A549 (cell line): ENCODE measurements around the gene ACAP1. TPM values are rescaled to one million over a fixed set of nuclear protein-coding genes. Genes with fewer than 3 reads are reported as not detected.

Experiments used
- BCL3 ChIP-seq: fragments of >200 bp; sonication (Bioruptor Twin); formaldehyde crosslinking; IDR thresholded peaks from 3 replicates; pipeline ENCODE4 v1.6.1; 2016
- CBX2 ChIP-seq: fragments of 200-600 bp; sonication (generic); IDR thresholded peaks from 2 replicates; pipeline ENCODE4 v1.6.1; 2016; ENCODE audit warnings: low read depth, mild to moderate bottlenecking, borderline replicate concordance
- CEBPB ChIP-seq, 2 experiments: fragments of >200 bp in 1 of 2; sonication (Bioruptor Twin) in 1 of 2; formaldehyde crosslinking in 1 of 2; IDR thresholded peaks; 2 replicates each; pipeline ENCODE4 v1.6.1; 2012 to 2016
- CHD2 ChIP-seq: fragments of 150-350 bp; IDR thresholded peaks from 2 replicates; pipeline ENCODE4 v1.6.1; 2014; ENCODE audit warnings: low read length; ENCODE audit not compliant: partially characterized antibody
- CHD4 ChIP-seq: fragments of 200-600 bp; sonication (generic); IDR thresholded peaks from 2 replicates; pipeline ENCODE4 v1.6.1; 2016; ENCODE audit warnings: antibody characterized with exemption, mild to moderate bottlenecking, borderline replicate concordance
- EHF ChIP-seq: fragments of 250-450 bp; sonication (Bioruptor Pico); IDR thresholded peaks from 2 replicates; pipeline ENCODE4 v1.5.0; 2020; ENCODE audit warnings: mild to moderate bottlenecking
- ELK1 ChIP-seq: fragments of 150-350 bp; IDR thresholded peaks from 2 replicates; pipeline ENCODE4 v1.6.1; 2014; ENCODE audit warnings: low read depth, mild to moderate bottlenecking, low read length
- ESRRA ChIP-seq: fragments of 150-350 bp; IDR thresholded peaks from 2 replicates; pipeline ENCODE4 v1.6.1; 2014; ENCODE audit warnings: mild to moderate bottlenecking, low read length, borderline replicate concordance
- FOSL2 ChIP-seq, 2 experiments: fragments of 450-650 bp in 1 of 2; fragments of >200 bp in 1 of 2; sonication (Bioruptor Twin) in 1 of 2; formaldehyde crosslinking; IDR thresholded peaks; 2 replicates each; pipeline versions ENCODE4 v1.5.0 to v1.6.1; 2016 to 2020; ENCODE audit warnings: mild to moderate bottlenecking in 1 of 2, moderate library complexity in 1 of 2
- GATA3 ChIP-seq: IDR thresholded peaks from 2 replicates; pipeline ENCODE4 v1.6.1; 2012; ENCODE audit warnings: borderline replicate concordance
- HMGXB4 ChIP-seq: fragments of 250-450 bp; sonication (Bioruptor Pico); IDR thresholded peaks from 2 replicates; pipeline ENCODE4 v1.5.0; 2021; ENCODE audit warnings: mild to moderate bottlenecking, moderate library complexity, borderline replicate concordance
- JUNB ChIP-seq: fragments of >200 bp; sonication (Bioruptor Twin); formaldehyde crosslinking; IDR thresholded peaks from 2 replicates; pipeline ENCODE4 v1.6.1; 2016
- MAX ChIP-seq: IDR thresholded peaks from 2 replicates; pipeline ENCODE4 v1.6.1; 2012
- MYC ChIP-seq: IDR thresholded peaks from 2 replicates; pipeline ENCODE4 v1.6.1; 2012; ENCODE audit warnings: mild to moderate bottlenecking, inconsistent platforms, low read length, improper control_type of control experiment, borderline replicate concordance
- RARB ChIP-seq: fragments of 250-450 bp; sonication (Bioruptor Pico); IDR thresholded peaks from 2 replicates; pipeline ENCODE4 v1.8.0; 2021; ENCODE audit warnings: mild to moderate bottlenecking, moderate library complexity
- SREBF2 ChIP-seq: fragments of 450-650 bp; IDR thresholded peaks from 2 replicates; pipeline ENCODE4 v1.6.1; 2014; ENCODE audit warnings: mild to moderate bottlenecking, moderate library complexity
- ZSCAN20 ChIP-seq: fragments of 250-450 bp; sonication (Bioruptor Pico); IDR thresholded peaks from 2 replicates; pipeline ENCODE4 v1.8.0; 2022; ENCODE audit warnings: mild to moderate bottlenecking, moderate library complexity
- polyA plus RNA-seq, 4 experiments: library from polyadenylated mRNA; depleted of rRNA in 3 of 4; stranded (reverse); fragments of >200 nt; fragmentation: RNase III in 1 of 4; extraction: RNeasy Plus Mini Kit Qiagen cat#74134 plus additional on column Dnase treatment in 1 of 4; gene quantifications; 2 replicates in 3 of 4; 3 replicates in 1 of 4; pipeline ENCODE4 v1.2.3, GENCODE V29; 2011 to 2017
- TF ChIP-seq, protein P1 (sequence below): IDR thresholded peaks from 2 replicates; pipeline ENCODE4 v1.6.1; 2012
- TF ChIP-seq, protein P2 (sequence below): fragments of >200 bp; sonication (Bioruptor Twin); formaldehyde crosslinking; IDR thresholded peaks from 2 replicates; pipeline ENCODE4 v1.6.1; 2016
- TF ChIP-seq, protein P3 (sequence below): fragments of 250-450 bp; sonication (Bioruptor Pico); IDR thresholded peaks from 2 replicates; pipeline ENCODE4 v1.5.0; 2020; ENCODE audit warnings: low read depth, mild to moderate bottlenecking, moderate library complexity
- TF ChIP-seq, protein P4 (sequence below): fragments of >200 bp; sonication (Bioruptor Twin); formaldehyde crosslinking; IDR thresholded peaks from 3 replicates; pipeline ENCODE4 v1.5.1; 2016

ACAP1 gene
- polyA plus RNA-seq, 2 of the 4 experiments (the other 2 are of a cell fraction) = 0.41 to 1.3 TPM

DNA sequence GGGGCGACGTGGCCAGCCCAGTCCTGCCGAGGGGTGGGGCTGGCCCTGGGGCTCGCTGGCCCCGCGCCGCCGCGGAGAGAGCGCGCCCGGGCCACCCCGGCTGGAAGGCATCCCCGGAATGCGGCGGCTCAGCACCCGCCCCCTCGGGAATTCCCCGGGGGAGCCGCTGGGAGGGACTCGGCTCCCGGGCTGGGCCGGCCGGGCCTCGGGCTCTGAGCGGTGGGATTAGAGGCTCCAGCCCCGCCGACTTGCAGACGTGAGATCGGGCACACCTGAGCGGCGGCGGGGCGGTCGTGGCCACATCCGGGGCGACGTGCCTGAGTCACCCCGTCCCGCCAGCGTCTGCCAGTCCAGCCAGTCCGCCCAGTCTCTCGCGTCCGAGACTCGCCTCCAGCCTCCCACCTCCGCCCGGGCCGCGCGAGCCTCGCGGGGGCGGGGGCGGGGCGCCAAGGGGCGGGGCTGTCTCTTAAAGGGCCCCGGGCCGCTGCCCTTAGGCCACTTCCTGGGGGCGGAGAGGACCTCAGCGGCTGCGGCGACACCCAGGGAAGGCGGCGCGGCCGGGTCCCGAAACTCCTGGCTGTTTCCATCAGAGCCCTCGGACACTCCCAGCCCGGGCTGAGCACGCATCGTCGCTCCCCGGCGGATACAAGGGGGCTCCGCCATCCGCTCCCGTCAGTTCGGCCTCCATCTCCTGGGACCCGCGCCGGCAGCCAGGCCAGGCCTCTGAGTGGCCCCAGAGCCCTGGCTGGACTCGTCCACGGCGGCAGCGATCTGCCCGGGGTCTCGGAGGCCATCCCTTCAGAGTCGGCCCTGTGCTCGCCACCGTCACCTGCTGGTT, 15.6 kb downstream of the ACAP1 start, which contains the start of gene KCTD11 (continued):
- TF ChIP-seq HMGXB4 (CRISPR knock-in tag) = peak; percentile 68; the same call in 1 of the 2 replicates
- TF ChIP-seq MYC = no peak; the same call in 1 of the 2 replicates
- no peak for TF ChIP-seq CHD2
- no peak for TF ChIP-seq CBX2
- TF ChIP-seq MAX = no peak; the same call in 1 of the 2 replicates
- TF ChIP-seq SREBF2 = no peak
- TF ChIP-seq JUNB = peak; percentile 26; the same call in 1 of the 2 replicates
- no peak for TF ChIP-seq ESRRA
- no peak for TF ChIP-seq CEBPB (IDR thresholded peaks at IDR 0.05)
- TF ChIP-seq, protein P1, sequence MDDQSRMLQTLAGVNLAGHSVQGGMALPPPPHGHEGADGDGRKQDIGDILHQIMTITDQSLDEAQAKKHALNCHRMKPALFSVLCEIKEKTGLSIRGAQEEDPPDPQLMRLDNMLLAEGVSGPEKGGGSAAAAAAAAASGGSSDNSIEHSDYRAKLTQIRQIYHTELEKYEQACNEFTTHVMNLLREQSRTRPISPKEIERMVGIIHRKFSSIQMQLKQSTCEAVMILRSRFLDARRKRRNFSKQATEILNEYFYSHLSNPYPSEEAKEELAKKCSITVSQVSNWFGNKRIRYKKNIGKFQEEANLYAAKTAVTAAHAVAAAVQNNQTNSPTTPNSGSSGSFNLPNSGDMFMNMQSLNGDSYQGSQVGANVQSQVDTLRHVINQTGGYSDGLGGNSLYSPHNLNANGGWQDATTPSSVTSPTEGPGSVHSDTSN = peak; percentile 50; the same call in 1 of the 2 replicates
- no peak for TF ChIP-seq ZSCAN20 (CRISPR knock-in tag)
- TF ChIP-seq, protein P2, sequence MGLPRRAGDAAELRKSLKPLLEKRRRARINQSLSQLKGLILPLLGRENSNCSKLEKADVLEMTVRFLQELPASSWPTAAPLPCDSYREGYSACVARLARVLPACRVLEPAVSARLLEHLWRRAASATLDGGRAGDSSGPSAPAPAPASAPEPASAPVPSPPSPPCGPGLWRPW = no peak
- TF ChIP-seq, protein P3, sequence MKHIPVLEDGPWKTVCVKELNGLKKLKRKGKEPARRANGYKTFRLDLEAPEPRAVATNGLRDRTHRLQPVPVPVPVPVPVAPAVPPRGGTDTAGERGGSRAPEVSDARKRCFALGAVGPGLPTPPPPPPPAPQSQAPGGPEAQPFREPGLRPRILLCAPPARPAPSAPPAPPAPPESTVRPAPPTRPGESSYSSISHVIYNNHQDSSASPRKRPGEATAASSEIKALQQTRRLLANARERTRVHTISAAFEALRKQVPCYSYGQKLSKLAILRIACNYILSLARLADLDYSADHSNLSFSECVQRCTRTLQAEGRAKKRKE (CRISPR knock-in tag) = no peak
- TF ChIP-seq EHF = no peak
- TF ChIP-seq, protein P4, sequence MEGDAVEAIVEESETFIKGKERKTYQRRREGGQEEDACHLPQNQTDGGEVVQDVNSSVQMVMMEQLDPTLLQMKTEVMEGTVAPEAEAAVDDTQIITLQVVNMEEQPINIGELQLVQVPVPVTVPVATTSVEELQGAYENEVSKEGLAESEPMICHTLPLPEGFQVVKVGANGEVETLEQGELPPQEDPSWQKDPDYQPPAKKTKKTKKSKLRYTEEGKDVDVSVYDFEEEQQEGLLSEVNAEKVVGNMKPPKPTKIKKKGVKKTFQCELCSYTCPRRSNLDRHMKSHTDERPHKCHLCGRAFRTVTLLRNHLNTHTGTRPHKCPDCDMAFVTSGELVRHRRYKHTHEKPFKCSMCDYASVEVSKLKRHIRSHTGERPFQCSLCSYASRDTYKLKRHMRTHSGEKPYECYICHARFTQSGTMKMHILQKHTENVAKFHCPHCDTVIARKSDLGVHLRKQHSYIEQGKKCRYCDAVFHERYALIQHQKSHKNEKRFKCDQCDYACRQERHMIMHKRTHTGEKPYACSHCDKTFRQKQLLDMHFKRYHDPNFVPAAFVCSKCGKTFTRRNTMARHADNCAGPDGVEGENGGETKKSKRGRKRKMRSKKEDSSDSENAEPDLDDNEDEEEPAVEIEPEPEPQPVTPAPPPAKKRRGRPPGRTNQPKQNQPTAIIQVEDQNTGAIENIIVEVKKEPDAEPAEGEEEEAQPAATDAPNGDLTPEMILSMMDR = peak; percentile 60
- TF ChIP-seq GATA3 = 0 out of 2 replicates have a peak, but pooled peaks have one; percentile 25
- no peak for TF ChIP-seq ELK1
- TF ChIP-seq RARB (CRISPR knock-in tag) = no peak
- TF ChIP-seq CHD4 = no peak
- peak; percentile 79 for TF ChIP-seq BCL3
- TF ChIP-seq FOSL2 (IDR thresholded peaks at IDR 0.05) = no peak
- TF ChIP-seq FOSL2 (CRISPR knock-in tag; IDR thresholded peaks at IDR 0.05) = peak; percentile 80
